GM06990 (cell line): ENCODE results near the gene RHOBTB1.
"Not testable (repeated sequence)": the region's sequence is repeated elsewhere in the genome, so short reads cannot be mapped to it uniquely, and the experiment has no call there.

Experiments used
- DNase-seq: peaks from one replicate; pipeline ENCODE4 v3.0.0-alpha.2; 2011; ENCODE audit not compliant: insufficient read length; ENCODE audit errors: extremely low read depth
- H3K27me3 ChIP-seq: replicated peaks from 2 replicates; pipeline ENCODE4 v1.6.0; 2011; ENCODE audit warnings: low read length; ENCODE audit not compliant: control insufficient read depth, insufficient read depth
- H3K36me3 ChIP-seq: 2 replicates; pipeline ENCODE4 v1.5.1; 2011; ENCODE audit warnings: low read length; ENCODE audit not compliant: control insufficient read depth, insufficient read depth
- H3K4me3 ChIP-seq: replicated peaks from 2 replicates; pipeline ENCODE4 v1.5.1; 2011; ENCODE audit warnings: low read depth, mild to moderate bottlenecking, control low read depth, low read length
- CTCF ChIP-seq: IDR thresholded peaks from 2 replicates; pipeline ENCODE4 v1.5.1; 2011; ENCODE audit warnings: low read length, control low read depth, mild to moderate bottlenecking, inconsistent platforms; ENCODE audit not compliant: insufficient read depth, poor library complexity, severe bottlenecking

Gene RHOBTB1

GRCh38 chr10:60907236-60907635, 36.7 kb downstream of the RHOBTB1 start:
- TF ChIP-seq CTCF = no peak
- DNase-seq = no peak
- Histone ChIP-seq H3K36me3 (no peaks in the 10 kb centered on the region), H3K4me3 (no peak overlapping the region), H3K27me3 (no peaks in the 10 kb centered on the region)

GRCh38 chr10:60906825-60907224, 37.2 kb downstream of the RHOBTB1 start:
- H3K4me3 ChIP-seq, H3K36me3 ChIP-seq, DNase-seq, H3K27me3 ChIP-seq: not testable (repeated sequence)

GRCh38 chr10:60906411-60906810, 37.6 kb downstream of the RHOBTB1 start:
- no peak for TF ChIP-seq CTCF
- H3K27me3 ChIP-seq = no peaks in the 10 kb centered on the region
- no peak for DNase-seq
- no peaks in the 10 kb centered on the region for H3K36me3 ChIP-seq
- no peak overlapping the region for H3K4me3 ChIP-seq

- H3K36me3 ChIP-seq = no peaks in the 10 kb centered on the region
- no peak for TF ChIP-seq CTCF
- no peak overlapping the region for H3K4me3 ChIP-seq
- H3K27me3 ChIP-seq = no peaks in the 10 kb centered on the region
- no peak for DNase-seq
Observed at GRCh38 chr10:60905580-60905979, 38.4 kb downstream of the RHOBTB1 start.

GRCh38 chr10:60903096-60903495, 40.9 kb downstream of the RHOBTB1 start:
- H3K36me3 ChIP-seq = no peaks in the 10 kb centered on the region
- no peak for TF ChIP-seq CTCF
- no peaks in the 10 kb centered on the region for H3K27me3 ChIP-seq
- no peak for DNase-seq
- no peak overlapping the region for H3K4me3 ChIP-seq

- no peak for DNase-seq
- Histone ChIP-seq H3K27me3 (no peaks in the 10 kb centered on the region), H3K36me3 (no peaks in the 10 kb centered on the region), H3K4me3 (no peak overlapping the region)
- no peak for TF ChIP-seq CTCF
Observed at GRCh38 chr10:60901561-60902235, 42.3 kb downstream of the RHOBTB1 start.
